ENCODE results near the gene BMP10.

DNA sequence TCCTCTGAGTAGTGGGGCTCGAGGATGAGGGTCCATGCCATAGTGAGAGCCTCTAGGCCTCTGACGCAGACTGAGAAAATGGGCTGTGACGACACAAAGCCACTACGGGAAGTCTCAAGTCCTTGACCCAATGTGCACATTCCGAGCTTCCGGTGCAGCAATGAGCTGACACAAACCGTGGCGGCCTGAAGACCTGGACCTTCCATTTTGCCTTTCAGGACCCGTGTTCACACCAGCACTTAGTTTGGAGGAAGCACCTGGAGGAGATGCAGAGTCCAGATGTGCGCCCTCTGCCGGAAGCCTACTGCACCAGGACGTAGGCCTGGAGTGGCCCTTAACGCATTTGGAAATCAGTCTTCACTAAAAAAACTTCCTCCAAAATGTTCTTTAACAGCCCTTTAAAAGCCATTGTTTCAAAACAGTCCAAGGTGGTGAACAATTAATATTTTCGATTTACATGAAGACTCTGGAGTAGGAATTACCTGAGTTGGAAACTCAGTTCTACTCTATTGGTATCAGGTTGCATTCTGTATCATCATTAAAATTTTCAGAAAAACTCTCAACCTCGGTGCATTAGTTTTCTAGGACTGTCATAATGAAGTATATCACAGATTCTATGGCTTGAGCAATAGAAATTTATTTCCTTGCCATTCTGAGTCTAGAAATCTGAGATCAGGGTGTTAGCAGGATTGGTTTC, 33.9 kb downstream of the BMP10 start:
- TF ChIP-seq, protein P1, sequence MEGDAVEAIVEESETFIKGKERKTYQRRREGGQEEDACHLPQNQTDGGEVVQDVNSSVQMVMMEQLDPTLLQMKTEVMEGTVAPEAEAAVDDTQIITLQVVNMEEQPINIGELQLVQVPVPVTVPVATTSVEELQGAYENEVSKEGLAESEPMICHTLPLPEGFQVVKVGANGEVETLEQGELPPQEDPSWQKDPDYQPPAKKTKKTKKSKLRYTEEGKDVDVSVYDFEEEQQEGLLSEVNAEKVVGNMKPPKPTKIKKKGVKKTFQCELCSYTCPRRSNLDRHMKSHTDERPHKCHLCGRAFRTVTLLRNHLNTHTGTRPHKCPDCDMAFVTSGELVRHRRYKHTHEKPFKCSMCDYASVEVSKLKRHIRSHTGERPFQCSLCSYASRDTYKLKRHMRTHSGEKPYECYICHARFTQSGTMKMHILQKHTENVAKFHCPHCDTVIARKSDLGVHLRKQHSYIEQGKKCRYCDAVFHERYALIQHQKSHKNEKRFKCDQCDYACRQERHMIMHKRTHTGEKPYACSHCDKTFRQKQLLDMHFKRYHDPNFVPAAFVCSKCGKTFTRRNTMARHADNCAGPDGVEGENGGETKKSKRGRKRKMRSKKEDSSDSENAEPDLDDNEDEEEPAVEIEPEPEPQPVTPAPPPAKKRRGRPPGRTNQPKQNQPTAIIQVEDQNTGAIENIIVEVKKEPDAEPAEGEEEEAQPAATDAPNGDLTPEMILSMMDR (conservative IDR thresholded peaks at IDR 0.05; ENCODE audit: low read length): peak; percentile 97
- no peak for TF ChIP-seq EZH2phosphoT487 (IDR thresholded peaks at IDR 0.05; ENCODE audit: borderline replicate concordance, low read depth, low read length)

All from OCI-LY7 (cell line).